Neural progenitor cell (in vitro differentiated cells): ENCODE measurements around the gene ZSWIM3. TPM values are rescaled to one million over a fixed set of nuclear protein-coding genes. Genes with fewer than 3 reads are reported as not detected.

Source experiments
- DNase-seq: peaks from one replicate; pipeline ENCODE4 v3.0.0-alpha.2; 2016; ENCODE audit warnings: low spot score
- H2AFZ ChIP-seq: fragments of 200-600 bp; sonication (generic); replicated peaks from 2 replicates; pipeline ENCODE4 v1.6.1; 2016; ENCODE audit warnings: antibody characterized with exemption
- H3F3A ChIP-seq: fragments of 200-600 bp; sonication (generic); 2 replicates; pipeline ENCODE4 v1.6.1; 2016; ENCODE audit warnings: antibody characterized with exemption, low read depth
- H3K27ac ChIP-seq: fragments of 200-600 bp; sonication (generic); 2 replicates; pipeline ENCODE4 v1.5.1; 2016; ENCODE audit warnings: mild to moderate bottlenecking
- H3K27me3 ChIP-seq: fragments of 200-600 bp; sonication (generic); 2 replicates; pipeline ENCODE4 v1.6.1; 2016; ENCODE audit warnings: mild to moderate bottlenecking, moderate library complexity
- H3K36me3 ChIP-seq: fragments of 200-600 bp; sonication (generic); 2 replicates; pipeline ENCODE4 v1.5.1; 2016
- H3K4me1 ChIP-seq: fragments of 200-600 bp; sonication (generic); 2 replicates; pipeline ENCODE4 v1.6.1; 2016; ENCODE audit warnings: mixed run types
- H3K4me2 ChIP-seq: fragments of 200-600 bp; sonication (generic); 2 replicates; pipeline ENCODE4 v1.6.1; 2016
- H3K4me3 ChIP-seq: fragments of 200-600 bp; sonication (generic); 2 replicates; pipeline ENCODE4 v1.5.1; 2016
- H3K79me2 ChIP-seq: fragments of 200-600 bp; sonication (generic); 2 replicates; pipeline ENCODE4 v1.6.1; 2016; ENCODE audit warnings: low read depth
- H3K9ac ChIP-seq: fragments of 200-600 bp; sonication (generic); 2 replicates; pipeline ENCODE4 v1.6.1; 2016
- H3K9me3 ChIP-seq: fragments of 200-600 bp; sonication (generic); 2 replicates; pipeline ENCODE4 v1.5.1; 2016; ENCODE audit warnings: low read depth
- H4K20me1 ChIP-seq: fragments of 200-600 bp; sonication (generic); 2 replicates; pipeline ENCODE4 v1.6.1; 2016; ENCODE audit warnings: low read depth
- H3K27ac Mint-ChIP-seq: 3 replicates; pipeline ENCODE4 v1.8.0; 2021; ENCODE audit warnings: mixed read lengths
- H3K27me3 Mint-ChIP-seq: 2 replicates; pipeline ENCODE4 v1.8.0; 2022; ENCODE audit warnings: low read depth, mild to moderate bottlenecking, inconsistent platforms, moderate library complexity, mixed read lengths; ENCODE audit not compliant: insufficient read depth
- H3K36me3 Mint-ChIP-seq: 3 replicates; pipeline ENCODE4 v1.8.0; 2021; ENCODE audit warnings: mixed read lengths
- H3K4me1 Mint-ChIP-seq: 3 replicates; pipeline ENCODE4 v1.8.0; 2021; ENCODE audit warnings: mixed read lengths
- H3K4me3 Mint-ChIP-seq: 3 replicates; pipeline ENCODE4 v1.8.0; 2021; ENCODE audit warnings: mild to moderate bottlenecking, moderate library complexity, mixed read lengths
- H3K9me3 Mint-ChIP-seq: 3 replicates; pipeline ENCODE4 v1.8.0; 2020; ENCODE audit warnings: mixed read lengths
- EZH2 ChIP-seq: fragments of 200-600 bp; sonication (generic); IDR thresholded peaks from 2 replicates; pipeline ENCODE4 v1.6.1; 2017; ENCODE audit warnings: antibody characterized with exemption, mild to moderate bottlenecking, moderate library complexity
- EZH2phosphoT487 ChIP-seq: fragments of 200-600 bp; sonication (generic); IDR thresholded peaks from 2 replicates; pipeline ENCODE4 v1.6.1; 2017; ENCODE audit warnings: antibody characterized with exemption
- total RNA-seq: library from RNA; depleted of rRNA; stranded (reverse); fragments of >200 nt; gene quantifications from 2 replicates; pipeline ENCODE4 v1.2.3, GENCODE V29; 2015; ENCODE audit warnings: low replicate concordance
- TF ChIP-seq, protein P1 (sequence below): fragments of 200-600 bp; sonication (generic); IDR thresholded peaks from 2 replicates; pipeline ENCODE4 v1.5.1; 2017; ENCODE audit warnings: antibody characterized with exemption, mild to moderate bottlenecking

The ZSWIM3 gene
- total RNA-seq, 1 donor from 2014 or later: 3.7 TPM

DNA sequence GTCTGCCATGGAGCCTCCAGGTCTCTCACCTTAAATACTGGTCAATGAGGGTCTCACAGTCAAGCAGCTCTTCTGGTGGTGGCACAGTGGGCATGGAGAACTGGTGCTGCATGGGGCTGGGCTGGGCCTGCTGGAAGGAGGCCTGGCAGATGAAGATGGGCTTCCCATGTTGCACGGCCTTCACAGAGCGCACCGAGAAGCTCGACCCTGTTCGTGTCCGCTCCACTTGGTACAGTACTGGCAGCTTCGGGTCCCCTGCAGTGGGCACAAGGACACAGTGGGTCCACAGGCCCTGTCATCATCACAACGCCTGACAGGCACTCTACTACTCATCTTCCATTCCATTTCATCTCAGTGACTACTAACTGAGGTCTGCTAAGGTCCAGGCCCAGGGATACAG, 9.0 kb upstream of the ZSWIM3 start:
- Histone ChIP-seq H3K27ac (no peak overlapping the region), H3K4me1 (no peaks in the 10 kb centered on the region), H3F3A (no peaks in the 10 kb centered on the region), H3K4me2 (no peak overlapping the region), H4K20me1 (no peaks in the 10 kb centered on the region), H3K79me2 (no peaks in the 10 kb centered on the region), H3K27me3 (no peaks in the 10 kb centered on the region), H3K9ac (peak overlapping the region; percentile 37), H2AFZ (no peak overlapping the region), H3K9me3 (no peaks in the 10 kb centered on the region), H3K36me3 (no peaks in the 10 kb centered on the region), H3K4me3 (no peak overlapping the region)
- H3K4me1 Mint-ChIP-seq: no peaks in the 10 kb centered on the region
- no peak overlapping the region for H3K27ac Mint-ChIP-seq
- no peaks in the 10 kb centered on the region for H3K9me3 Mint-ChIP-seq
- H3K27me3 Mint-ChIP-seq: no peaks in the 10 kb centered on the region
- no peak overlapping the region for H3K4me3 Mint-ChIP-seq
- H3K36me3 Mint-ChIP-seq: peaks cover 4% of the 10 kb centered on the region
- DNase-seq: no peak
- no peak for TF ChIP-seq EZH2
- TF ChIP-seq EZH2phosphoT487: no peak
- TF ChIP-seq, protein P1, sequence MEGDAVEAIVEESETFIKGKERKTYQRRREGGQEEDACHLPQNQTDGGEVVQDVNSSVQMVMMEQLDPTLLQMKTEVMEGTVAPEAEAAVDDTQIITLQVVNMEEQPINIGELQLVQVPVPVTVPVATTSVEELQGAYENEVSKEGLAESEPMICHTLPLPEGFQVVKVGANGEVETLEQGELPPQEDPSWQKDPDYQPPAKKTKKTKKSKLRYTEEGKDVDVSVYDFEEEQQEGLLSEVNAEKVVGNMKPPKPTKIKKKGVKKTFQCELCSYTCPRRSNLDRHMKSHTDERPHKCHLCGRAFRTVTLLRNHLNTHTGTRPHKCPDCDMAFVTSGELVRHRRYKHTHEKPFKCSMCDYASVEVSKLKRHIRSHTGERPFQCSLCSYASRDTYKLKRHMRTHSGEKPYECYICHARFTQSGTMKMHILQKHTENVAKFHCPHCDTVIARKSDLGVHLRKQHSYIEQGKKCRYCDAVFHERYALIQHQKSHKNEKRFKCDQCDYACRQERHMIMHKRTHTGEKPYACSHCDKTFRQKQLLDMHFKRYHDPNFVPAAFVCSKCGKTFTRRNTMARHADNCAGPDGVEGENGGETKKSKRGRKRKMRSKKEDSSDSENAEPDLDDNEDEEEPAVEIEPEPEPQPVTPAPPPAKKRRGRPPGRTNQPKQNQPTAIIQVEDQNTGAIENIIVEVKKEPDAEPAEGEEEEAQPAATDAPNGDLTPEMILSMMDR: no peak

GRCh38 chr20:45848969-45849582, 8.3 kb upstream of the ZSWIM3 start:
- Histone ChIP-seq H4K20me1 (no peaks in the 10 kb centered on the region), H3K36me3 (no peaks in the 10 kb centered on the region), H3K9me3 (no peaks in the 10 kb centered on the region), H3K27me3 (no peaks in the 10 kb centered on the region), H3F3A (no peaks in the 10 kb centered on the region), H3K9ac (peak overlapping the region; percentile 37), H3K27ac (no peak overlapping the region), H3K4me2 (no peak overlapping the region), H3K79me2 (no peaks in the 10 kb centered on the region), H2AFZ (no peak overlapping the region), H3K4me1 (no peaks in the 10 kb centered on the region), H3K4me3 (no peak overlapping the region)
- H3K4me1 Mint-ChIP-seq: no peaks in the 10 kb centered on the region
- no peaks in the 10 kb centered on the region for H3K27me3 Mint-ChIP-seq
- H3K27ac Mint-ChIP-seq: no peak overlapping the region
- no peak for DNase-seq
- TF ChIP-seq EZH2phosphoT487 (no peak), EZH2 (no peak)
- TF ChIP-seq, protein P1: no peak
- H3K36me3 Mint-ChIP-seq: peaks cover 3% of the 10 kb centered on the region
- H3K4me3 Mint-ChIP-seq: no peak overlapping the region
- no peaks in the 10 kb centered on the region for H3K9me3 Mint-ChIP-seq

- H3K36me3 Mint-ChIP-seq: no peaks in the 10 kb centered on the region
- Histone ChIP-seq H3K27me3 (no peaks in the 10 kb centered on the region), H3K79me2 (no peaks in the 10 kb centered on the region), H3K27ac (no peak overlapping the region), H3K4me1 (no peaks in the 10 kb centered on the region), H3K36me3 (no peaks in the 10 kb centered on the region), H3K4me2 (no peak overlapping the region), H3K9me3 (no peaks in the 10 kb centered on the region), H3F3A (no peaks in the 10 kb centered on the region), H4K20me1 (no peaks in the 10 kb centered on the region), H2AFZ (no peak overlapping the region), H3K4me3 (no peak overlapping the region), H3K9ac (no peak overlapping the region)
- H3K27me3 Mint-ChIP-seq: no peaks in the 10 kb centered on the region
- H3K9me3 Mint-ChIP-seq: no peaks in the 10 kb centered on the region
- TF ChIP-seq, protein P1: no peak
- H3K27ac Mint-ChIP-seq: no peak overlapping the region
- peaks cover 2% of the 10 kb centered on the region for H3K4me1 Mint-ChIP-seq
- DNase-seq: no peak
- H3K4me3 Mint-ChIP-seq: no peak overlapping the region
Measured at GRCh38 chr20:45850238-45850637, 7.2 kb upstream of the ZSWIM3 start.
